Stimulated activated CD4-positive, alpha-beta T cell treated with anti-CD3 and anti-CD28 coated beads, TNF-alpha, amount 100 ng/mL, for 24 hours (primary cell): ENCODE results near the gene PRKN.

Experiments
- DNase-seq, 3 experiments: peaks; one replicate each; pipeline ENCODE4 v3.0.0-alpha.2; 2020; ENCODE audit warnings: low read depth in 3 of 3

PRKN gene

DNA sequence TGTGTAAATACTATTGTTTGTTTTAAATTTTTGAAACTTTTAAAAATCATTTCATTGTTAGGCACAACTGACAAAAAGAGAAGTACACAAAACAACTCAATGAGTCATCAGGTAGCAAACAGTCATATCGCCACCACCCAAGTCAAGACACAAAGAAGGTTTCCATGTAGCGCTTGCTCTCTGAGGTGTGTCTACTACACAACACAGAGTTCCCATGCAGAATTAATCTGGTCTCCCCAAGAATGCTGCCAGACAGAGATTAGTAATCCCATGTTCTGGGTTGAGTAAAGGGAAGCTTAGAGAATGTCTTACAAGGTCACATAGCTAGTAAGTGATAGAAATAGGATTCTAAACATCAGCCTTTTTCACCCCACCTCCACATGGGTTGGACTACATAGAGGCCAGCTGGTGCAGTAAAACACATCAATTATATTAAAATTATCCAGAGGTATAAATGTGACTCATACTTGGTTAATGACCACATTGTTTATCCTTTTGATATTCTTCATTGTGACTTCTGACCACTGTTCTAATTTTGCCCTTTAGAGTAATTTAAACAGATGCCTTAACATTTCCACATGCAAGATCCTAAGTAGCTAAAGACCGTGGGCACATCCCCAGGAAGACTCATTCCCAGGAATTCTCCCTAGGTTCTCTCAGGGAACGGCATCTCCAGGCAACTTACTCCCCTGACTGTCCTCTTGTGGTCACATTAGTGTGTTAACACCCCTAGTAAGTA lies 413.5 kb downstream of the PRKN start:
- no peak for DNase-seq

DNA sequence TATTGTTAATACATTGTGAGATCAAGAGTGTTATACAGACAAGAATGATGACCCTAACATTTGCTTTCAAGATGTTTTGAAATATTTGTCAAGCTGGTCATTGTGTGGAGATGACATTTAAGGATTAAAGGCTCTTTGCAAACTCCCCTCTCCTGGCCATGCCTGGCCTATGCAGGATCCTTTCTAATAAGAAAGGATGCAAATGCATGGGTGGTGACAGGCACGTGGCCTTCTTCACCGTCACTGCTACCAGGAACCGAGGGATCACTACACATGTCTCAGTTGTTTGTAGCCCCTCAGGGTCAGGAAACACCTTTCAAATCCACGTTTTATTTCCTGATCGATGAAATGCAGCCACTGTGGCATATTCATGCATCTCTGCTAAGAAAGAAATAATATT lies 419.7 kb downstream of the PRKN start:
- DNase-seq = no peak

DNA sequence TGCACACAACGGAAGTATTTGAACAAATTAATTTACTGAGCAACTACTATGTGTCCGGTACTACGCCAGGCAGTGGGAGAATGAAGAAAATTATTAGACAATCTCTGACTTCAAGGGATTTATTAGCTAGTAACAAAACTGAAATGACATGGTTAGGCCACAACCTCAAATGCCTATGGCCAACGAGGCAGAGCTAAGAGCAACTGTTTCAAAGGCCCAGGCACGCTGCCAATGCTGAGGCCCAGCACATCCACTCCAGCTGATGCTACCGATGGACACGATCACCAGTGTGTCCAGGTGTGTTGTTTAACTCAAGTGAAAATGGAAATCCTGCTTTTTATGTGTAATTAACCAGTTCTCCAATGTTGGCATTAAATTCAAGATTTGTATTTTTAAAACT lies 420.9 kb downstream of the PRKN start:
- DNase-seq = no peak

DNA sequence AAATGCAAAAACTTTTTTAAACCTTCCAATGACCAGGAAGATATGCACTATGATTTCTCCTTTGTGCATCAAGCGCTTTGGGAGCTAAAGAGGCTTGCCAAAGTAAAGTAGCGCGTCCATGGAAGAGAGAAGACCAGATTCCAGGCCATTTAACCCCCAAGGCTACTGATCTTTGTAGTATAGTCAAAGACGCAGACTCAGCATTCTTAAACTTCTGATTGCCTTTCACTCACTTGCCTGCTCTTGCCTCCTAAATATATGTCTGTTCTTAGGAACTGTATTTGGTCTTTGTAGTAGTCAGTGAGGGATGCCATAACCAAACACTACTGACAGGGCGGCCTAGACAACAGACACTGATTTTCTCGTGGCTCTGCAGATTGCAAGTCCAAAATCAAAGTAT lies 426.4 kb downstream of the PRKN start:
- DNase-seq = no peak

DNA sequence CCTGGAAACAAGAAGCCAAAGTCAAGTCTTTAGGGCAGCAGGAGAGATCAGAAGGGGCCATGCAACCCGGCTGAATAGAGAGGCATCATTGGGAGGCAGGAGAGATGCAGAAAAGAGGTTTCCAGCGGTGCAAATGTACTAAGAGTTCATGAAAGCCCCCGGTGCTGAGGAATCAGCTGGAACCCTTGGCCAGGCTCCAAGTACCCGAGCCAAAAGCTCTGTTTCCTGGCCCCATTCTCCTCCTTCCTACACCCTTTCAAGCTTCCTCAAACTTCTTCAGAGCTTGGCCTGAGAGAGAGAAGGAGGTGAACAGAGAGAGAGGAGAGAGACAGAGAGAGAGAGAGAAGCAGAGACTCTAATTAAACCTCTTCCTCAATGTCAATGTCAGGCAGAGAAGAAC lies 433.5 kb downstream of the PRKN start:
- no peak for DNase-seq

DNA sequence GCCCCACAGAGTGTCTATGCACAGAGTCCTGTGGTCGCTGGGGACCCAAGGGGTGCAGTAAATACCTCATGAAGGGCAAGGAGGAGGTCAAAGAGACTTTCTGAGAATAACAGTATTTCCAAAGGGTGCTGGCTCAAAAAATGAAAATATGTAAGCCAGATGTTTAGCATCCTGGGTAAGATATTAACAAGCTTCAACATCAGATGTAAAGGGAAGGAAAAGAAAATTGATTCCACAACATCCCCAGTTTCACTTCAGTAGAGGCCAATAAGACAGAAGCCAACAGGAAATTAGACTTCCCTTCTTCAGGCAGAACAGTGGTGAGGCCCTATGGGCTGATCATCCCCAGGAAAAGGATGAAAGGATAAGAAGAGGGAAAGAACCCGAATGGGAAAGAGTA lies 434.7 kb downstream of the PRKN start:
- DNase-seq = no peak

DNA sequence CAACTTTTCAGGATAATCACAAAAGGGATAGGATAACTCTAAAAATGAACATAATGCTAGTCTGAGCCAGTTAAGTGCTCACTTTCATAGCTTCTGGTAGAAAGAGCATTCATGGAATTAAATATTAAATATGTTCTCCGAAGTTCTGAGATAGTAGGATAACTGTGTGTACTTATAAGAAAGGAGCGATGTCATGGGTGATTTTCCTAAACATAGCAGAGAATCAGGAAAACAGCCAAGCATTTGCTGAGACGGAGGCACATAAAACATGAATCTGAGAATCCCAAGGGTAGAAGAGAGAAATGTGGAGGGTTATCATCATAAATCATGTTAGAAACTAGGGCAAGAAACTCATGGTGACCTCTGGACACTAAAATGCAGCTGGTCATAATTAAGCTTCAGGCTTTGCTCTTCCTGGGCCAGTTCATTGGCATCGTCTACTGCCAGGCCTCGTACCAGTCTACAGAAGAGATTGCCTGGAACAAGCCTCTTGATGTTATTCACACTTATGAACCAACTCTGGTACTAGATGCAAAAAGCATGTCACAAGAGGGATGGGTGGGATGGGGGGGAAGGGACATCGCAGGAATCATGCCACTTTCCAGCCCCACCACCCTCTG lies 436.6 kb downstream of the PRKN start:
- DNase-seq = no peak

DNA sequence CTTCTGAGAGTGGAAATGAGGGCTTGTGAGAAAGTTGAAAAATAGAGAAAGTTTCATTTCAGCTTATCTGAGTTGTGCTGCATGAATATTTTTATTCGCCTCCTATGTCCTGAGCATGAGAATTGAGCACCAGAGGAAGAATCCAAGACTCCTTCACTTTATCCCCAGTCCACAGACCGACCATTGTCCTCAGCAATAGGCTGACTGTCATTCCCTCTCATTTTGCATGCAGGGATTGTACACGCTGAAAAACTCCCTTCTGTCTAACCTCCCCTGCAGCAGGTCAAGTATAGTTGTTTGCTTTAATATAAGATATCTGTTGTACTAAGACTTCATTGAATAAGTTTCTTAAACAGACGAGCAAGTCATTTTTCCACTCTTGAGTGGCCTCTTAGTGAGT lies 437.6 kb downstream of the PRKN start:
- DNase-seq = no peak

DNA sequence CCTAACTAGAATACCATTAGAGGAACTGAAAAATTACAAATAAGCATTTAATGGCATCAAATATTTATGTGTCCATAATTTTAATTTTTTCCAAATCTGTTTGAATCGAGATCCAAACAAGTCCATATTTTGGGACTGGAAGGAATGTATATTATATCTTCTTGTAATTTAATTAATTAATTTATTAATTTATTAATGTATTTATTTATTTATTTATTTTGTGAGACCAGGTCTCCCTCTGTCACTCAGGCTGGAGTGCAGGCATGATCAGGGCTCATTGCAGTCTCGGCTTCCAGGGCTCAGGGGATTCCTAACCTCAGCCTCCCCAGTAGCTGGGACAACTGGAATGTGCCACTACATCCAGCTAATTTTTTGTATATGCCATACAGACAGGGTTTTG lies 453.6 kb downstream of the PRKN start:
- DNase-seq = no peak

DNA sequence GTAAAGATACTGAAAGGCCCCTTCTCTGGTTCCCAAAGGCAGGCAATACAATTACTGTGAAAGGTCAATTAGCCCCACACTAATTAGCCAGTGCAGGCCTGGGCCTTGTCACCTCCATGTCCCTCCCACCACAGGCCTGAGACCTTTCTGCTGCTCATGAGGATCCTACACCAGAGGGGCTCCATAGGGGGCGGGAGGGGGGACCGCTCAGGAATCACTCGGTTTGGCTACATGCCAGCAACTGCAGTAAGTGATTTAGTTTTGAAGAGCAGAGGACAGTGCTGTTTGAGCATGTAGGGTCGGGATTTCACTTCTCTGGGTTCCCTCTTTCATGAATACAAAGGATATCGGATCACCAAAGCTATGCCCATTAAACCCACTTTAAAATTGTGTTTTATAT lies 455.6 kb downstream of the PRKN start:
- DNase-seq = no peak

DNA sequence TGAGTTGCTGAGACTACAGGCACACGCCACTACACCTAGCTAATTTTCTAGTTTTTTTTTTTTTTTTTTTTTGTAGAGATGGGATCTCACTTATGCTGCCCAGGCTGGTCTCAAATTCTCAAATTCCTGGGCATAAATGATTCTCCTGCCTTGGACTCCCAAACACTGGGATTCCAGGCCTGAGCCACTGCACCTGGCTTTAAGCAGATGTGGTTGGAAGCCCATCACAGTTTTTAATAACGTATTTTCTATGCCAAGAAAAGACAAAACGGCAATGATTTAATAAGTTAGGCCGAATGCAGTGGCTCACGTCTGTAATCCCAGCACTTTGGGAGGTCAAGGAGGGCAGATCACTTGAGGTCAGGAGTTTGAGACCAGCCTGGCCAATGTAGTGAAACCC lies 456.6 kb downstream of the PRKN start:
- no peak for DNase-seq

DNA sequence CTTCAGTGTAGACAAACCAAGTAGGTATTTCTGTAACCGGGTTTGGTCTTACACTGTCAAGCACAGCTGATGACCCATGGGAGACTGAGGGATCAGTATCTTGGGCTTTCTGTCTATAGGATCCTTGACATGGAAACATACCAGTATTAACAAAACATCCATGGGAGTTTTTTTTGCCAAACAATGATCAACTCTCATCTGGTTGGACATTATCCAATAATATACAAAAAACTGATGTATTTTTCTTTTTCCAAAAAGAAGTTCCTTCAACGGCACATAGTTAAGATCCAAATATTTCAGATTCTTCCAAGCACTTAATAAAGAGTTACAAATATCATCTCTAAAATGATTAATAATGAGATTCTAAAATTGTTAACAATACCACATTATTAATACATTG lies 459.9 kb downstream of the PRKN start:
- no peak for DNase-seq

DNA sequence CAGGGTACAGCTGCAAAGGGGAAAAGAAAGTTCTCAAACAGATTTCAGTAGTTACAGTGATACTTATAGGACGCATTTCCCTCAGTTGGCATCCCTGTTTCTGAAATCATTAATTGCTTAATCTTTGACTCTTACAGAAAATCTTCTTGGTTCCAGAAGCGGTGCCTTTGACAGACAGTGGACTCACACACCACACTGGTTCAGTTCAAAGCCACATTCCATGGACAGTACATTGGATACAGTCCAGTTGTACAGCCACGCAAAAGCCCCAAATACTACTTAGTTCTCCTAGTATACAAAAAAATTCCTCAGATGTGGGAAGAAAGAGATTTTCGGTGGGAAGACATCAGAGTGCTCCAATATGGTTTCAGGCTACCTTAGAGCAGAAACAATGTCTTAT lies 460.4 kb downstream of the PRKN start:
- DNase-seq = no peak

DNA sequence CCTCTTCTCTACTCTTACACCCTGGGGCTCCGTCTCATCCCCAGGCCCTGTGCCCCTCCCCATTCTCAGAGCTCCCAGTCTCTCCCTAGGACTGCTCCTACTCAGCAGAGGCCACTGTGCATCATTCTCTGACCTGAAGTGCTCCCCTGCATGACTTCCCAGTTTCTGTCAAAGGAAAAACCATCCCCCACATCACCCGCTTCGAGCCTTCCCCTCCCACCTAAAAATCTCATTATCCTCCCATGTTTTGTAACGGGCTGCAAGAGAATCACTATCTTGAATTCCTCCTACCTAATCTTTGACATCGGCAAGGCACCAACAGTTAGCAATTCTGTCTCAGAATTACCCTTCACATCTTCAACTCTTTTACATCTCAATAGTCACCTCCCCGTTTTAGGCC lies 463.0 kb downstream of the PRKN start:
- no peak for DNase-seq

DNA sequence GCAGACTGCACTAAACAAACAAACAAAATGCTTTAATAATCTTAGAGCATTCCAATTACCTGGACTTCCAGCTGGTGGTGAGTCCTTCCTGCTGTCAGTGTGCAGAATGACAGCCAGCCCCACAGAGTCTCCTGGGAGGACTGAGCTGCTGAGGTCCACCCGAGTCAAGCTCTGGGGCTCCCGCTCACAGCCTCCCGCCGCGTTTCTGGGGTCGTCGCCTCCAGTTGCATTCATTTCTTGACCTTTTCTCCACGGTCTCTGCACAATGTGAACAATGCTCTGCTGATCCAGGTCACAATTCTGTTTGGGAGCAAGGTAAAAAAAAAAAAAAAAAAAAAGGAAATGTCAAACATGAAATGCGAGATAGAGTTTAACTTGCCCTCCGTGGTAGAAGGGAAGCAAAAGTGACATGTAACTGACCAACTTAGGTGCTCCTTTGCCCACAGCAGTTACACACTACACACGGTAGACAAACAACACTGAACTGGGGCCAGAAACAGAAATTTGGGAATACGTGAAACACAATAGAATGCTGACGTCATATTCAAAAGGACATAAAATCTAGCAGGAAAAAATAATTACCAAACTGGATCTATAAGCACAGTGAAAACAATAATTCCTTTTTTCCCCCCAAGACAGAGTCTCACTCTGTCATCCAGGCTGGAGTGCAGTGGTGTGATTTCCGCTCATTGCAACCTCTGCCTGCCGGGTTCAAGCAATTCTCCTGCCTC lies 464.9 kb downstream of the PRKN start:
- DNase-seq = no peak

DNA sequence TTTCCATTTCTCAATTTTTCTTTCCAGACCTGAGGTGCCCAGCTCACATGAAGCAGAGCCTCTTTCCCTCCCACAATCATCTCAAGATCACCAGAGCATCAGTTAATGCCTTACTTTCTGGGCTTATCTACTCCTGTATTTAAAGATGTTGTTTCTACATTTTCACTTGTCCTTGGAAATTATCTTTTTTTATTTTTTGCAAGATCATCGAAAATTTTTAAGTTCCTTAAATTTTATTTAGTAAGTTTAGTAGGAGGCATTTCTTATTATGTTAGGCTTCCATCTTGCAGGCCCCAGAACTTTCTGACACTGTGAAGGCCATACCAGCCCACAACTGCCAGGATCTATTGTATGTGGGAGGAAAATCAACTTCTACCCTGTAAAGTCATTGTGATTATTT lies 466.0 kb downstream of the PRKN start:
- no peak for DNase-seq

DNA sequence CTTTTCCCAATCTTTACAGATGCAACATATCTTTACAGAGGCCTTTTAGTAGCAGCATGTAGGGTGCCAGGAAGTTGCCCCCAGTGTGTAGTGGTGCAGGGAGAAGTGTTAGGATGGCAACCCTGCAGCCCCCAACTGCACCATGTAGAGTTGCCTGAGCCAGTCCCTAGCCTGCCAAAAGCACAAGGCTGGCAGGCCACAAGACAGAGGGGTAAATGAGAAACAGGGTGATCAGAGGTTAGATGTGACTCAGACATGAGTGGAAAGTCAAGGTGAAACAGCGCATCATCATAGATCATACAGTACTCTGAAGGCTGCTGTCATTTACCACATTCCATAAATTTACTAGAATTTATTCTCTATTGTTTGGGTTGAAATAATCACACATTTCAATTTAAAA lies 467.5 kb downstream of the PRKN start:
- DNase-seq = no peak

DNA sequence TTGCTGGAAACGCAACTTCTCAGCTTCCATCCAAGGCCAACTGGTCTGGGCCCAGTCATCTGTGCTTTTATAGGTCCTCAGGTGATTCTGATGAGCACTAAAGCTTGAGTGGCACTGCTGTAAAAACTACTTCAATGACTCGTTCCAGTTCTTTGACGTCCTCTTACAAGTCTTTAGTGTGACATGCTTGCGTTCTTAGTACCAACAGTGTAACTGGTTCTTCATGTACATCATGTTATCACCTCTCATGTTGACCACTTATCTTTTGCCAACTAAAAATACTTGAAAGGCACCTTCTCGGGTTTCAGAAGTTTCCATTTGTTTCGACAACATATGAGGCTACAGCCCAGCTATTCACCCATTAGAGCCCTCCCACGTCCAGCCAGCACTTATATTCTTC lies 468.9 kb downstream of the PRKN start:
- no peak for DNase-seq

DNA sequence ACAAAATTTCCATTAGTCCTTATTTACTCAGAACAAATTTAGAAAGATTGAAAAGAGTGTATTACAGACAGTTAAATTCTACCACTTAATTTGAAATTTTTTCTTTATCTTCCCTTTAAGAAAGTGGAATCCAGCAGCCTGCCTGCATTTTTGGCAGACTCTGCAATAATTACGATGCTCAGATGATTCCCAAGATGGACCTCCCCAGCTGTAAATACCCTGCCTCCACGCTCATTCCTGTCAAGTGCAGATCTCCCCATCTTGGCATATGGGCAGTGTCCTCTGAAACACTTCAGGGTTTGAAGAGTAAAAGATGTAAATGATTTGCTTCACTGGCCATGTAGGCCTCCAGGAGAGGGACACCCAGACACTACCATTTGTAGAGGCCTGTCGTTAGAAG lies 471.2 kb downstream of the PRKN start:
- DNase-seq = no peak

DNA sequence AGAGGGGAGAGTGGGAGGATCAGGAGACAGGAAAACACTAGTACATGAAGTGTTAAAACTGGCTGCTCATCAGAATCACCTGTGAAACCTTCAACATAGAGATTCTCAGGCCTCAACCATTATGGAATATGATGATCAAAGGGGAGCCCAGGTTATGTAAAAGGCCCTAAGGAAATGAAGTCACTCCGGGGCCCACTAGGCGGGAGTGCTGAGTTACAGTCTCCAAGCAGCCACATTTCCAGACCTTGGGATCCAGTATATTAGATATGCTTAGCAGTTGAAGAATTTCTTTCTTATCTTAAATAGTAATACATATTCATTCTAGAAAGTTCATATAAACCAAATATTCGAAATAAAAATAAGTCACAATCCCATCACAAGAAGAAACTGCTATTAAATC lies 476.3 kb downstream of the PRKN start:
- no peak for DNase-seq

DNA sequence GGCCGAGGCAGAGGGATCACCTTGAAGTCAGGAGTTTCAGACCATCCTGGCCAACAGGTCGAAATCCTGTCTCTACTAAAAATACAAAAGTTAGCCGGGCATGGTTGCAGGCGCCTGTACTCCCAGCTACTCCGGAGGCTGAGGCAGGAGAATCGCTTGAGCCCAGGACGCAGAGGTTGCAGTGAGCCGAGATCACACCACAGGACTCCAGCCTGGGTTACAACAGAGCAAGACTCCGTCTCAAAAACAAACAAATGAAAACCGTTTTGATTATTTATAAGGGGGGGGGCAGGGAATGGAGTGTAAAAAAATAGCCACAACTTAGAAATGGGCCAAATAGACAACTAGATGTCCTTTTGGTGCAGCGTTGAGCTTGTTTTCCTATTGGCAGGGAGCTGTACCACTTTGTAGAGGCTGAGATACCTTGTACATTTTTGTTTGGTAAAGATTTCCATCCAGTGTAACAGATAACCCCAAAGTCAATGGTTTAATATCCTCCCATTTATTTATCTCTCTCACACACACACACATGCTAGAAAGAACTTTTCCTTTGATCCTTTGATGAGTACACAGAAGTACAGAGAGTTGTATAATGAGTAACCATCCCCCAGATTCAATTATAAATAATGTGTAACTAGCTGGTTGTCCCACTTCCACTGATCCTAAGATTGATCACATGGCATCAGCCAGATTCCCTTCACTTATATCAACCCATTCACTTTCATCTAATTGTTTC lies 477.5 kb downstream of the PRKN start:
- DNase-seq = no peak

DNA sequence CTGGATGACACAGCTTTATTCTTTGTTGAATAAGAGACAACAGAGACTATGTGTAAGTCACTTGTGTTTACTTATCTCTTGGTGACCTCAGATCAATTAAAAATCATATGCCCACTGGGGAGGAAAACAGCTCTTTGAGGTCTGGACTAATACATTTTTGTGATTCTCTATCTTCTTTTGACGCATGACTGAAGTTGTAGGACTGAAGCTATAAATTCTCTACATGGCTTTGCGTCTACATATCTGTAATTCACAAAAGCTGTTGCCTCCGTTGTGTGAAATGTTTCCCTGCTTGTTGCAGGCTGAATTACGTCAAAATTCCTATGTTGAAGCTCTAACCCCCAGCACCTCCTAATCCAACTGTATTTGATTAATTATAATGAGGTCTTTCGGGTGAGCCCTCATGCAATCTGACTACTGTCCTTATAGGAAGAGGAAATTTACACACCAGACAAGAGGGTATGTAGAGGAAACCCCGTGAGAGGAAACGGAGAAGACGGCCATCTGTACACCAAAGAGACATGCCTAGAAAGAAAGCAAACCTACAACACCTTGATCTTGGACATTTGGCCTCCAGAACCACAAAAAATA lies 481.6 kb downstream of the PRKN start:
- no peak for DNase-seq
